NOMO-1 treated with dmso at 0.1 percent for 144 hours (cell line): ENCODE data around the gene ATP11A.
"Not testable (repeated sequence)": the region's sequence is repeated elsewhere in the genome, so short reads cannot be mapped to it uniquely, and the experiment has no call there.

ENCODE experiments used
- DNase-seq: peaks from one replicate; lab custom pipeline; 2025; ENCODE audit not compliant: unreplicated experiment; lab: John Stamatoyannopoulos, UW

ATP11A gene

GRCh38 chr13:112851107-112852038 lies 161.5 kb downstream of the ATP11A start:
- DNase-seq, result no peak

- no peak for DNase-seq
These were observed 162.6 kb downstream of the ATP11A start for GRCh38 chr13:112852392-112852791.

- no peak for DNase-seq
These were observed 163.0 kb downstream of the ATP11A start for GRCh38 chr13:112852808-112853207.

GRCh38 chr13:112854321-112854720 lies 164.5 kb downstream of the ATP11A start:
- no peak for DNase-seq

DNA sequence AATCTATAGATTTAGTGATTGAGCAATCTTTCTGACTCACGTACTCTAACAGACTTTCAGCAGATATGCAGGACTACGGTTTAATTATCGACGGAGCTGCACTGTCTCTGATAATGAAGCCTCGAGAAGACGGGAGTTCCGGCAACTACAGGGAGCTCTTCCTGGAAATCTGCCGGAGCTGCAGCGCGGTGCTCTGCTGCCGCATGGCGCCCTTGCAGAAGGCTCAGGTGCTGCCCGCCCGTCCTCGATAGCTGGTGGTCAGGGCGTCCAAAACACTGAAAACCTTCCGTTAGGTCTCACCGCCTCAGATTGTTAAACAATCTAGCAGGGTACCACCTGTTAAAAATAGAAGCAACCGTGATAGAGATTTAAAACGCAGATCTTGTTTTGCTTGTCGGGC lies 166.0 kb downstream of the ATP11A start:
- DNase-seq, result no peak

DNA sequence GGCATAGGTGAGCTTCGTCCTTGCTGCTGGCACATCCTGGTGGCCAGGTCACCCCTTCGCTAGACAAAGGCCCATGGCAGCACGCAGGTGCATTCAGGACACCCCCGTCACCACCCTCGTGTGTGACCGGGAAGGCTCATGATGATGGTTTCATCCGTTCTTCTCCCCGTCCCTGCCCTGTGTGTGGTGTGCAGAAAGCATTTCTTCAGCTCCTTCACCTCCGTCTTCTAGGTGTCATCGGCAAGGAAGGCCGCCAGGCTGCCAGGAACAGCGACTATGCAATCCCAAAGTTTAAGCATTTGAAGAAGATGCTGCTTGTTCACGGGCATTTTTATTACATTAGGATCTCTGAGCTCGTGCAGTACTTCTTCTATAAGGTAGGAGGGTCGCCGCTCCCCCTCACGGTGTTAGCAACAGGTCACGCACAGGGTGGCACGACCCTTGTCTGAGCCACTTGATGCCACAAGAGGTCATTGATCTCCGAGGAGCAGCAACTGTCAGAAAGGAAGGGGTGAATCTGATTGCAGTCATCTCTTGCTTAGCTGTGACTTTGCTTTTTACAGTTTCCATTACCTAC lies 168.2 kb downstream of the ATP11A start:
- no peak for DNase-seq

DNA sequence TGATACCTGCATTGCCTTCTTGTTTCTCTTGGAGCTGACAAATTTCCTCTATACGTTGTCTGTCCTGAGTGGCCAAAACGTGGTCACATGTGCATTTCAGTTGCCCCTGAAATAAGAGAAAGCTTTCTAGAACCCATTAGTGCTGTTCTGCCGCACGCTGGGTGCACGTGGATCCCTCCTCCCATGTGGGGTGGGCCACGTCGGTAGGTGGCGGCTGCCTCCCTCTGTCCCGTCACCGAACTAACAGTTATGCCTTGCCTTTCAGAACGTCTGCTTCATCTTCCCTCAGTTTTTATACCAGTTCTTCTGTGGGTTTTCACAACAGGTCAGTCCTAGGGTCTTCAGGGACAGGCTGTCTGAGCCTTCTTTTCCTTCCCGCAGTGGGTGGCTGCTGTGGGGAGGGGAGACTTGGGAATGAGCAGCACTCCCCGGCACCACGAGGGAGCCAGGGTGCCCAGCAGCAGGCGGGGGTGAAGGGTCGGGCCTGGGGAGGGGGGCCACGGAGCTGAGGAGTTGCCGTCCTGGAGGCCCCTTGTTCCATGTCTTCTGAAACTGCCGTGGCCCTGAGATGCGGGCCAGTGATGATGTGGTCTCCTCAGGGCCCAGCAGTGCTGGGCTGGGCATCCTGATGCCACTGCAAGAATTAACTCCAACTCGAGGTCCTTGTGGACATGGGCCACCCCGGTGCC lies 169.4 kb downstream of the ATP11A start:
- DNase-seq, result no peak

- DNase-seq, result no peak
These were observed 170.0 kb downstream of the ATP11A start for GRCh38 chr13:112859817-112860190.

GRCh38 chr13:112861876-112862615 lies 172.2 kb downstream of the ATP11A start:
- no peak for DNase-seq

GRCh38 chr13:112863356-112863755 lies 173.5 kb downstream of the ATP11A start:
- DNase-seq, result not testable (repeated sequence)

GRCh38 chr13:112865478-112865877 lies 175.6 kb downstream of the ATP11A start:
- not testable (repeated sequence) for DNase-seq

GRCh38 chr13:112867301-112867711 lies 177.5 kb downstream of the ATP11A start:
- DNase-seq, result no peak

DNA sequence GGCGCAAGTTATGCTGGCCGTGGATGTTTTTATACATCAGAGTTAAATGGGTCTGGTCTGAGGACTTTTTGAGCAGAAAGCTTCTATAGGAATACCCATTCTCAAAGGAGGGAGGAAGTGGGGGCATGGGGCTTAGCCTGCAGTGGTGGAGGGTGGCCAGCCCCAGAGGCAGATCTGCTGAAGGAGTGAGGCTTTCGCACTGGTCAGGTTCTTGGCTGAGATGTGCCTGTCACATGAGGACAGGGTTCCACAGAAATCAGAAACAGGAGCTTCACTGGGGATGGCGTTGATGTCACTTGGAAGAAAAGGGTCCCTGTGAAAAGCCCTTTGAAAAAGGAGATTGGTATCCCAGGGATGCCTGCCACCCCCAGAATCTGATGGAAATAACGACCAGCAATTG lies 178.5 kb downstream of the ATP11A start:
- no peak for DNase-seq

DNA sequence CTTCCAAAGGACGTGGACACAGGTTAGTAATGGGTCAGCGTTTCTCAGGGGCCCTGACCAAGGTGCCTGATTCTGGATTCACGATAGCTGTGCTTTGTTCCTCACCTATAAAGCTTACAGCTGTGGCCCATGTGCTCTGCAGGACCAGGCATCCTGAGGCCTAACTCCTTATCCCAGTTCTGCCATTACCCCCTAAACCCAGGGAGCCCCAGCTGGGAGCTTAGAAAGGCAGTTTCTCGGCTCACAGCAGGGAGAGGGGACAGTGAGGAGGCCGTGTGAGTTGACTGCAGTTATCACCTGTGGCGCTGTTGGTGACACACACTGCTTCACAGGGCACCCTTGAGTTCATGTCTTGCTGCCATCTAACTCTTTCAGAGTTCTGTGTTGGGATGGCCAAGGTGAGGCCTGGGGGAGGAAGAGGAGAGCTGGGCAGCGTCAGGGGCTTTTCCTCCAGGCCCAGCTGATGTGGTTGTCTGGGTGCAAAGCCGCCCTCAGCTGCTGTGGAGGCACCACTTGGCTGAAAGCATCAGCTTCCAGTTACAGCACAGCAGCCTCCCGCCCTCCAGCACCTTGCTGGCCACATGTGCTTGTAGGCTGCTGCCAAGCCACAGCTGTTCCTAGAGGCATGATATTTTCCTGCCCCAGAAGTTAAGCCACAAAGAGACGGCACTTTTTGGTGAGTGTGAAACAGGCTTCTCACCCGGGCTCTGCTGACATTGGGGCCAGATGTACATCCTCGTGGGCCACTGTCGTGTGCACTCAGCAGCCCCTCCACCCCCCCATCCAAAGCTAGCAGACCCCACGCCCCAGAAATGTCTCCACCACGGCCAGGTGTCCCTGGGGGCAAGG lies 179.6 kb downstream of the ATP11A start:
- DNase-seq, result no peak

- no peak for DNase-seq
These were observed 180.2 kb downstream of the ATP11A start for GRCh38 chr13:112870051-112870331.

- no peak for DNase-seq
These were observed 181.0 kb downstream of the ATP11A start for GRCh38 chr13:112870737-112871287.

GRCh38 chr13:112871742-112872141 lies 181.9 kb downstream of the ATP11A start:
- no peak for DNase-seq

DNA sequence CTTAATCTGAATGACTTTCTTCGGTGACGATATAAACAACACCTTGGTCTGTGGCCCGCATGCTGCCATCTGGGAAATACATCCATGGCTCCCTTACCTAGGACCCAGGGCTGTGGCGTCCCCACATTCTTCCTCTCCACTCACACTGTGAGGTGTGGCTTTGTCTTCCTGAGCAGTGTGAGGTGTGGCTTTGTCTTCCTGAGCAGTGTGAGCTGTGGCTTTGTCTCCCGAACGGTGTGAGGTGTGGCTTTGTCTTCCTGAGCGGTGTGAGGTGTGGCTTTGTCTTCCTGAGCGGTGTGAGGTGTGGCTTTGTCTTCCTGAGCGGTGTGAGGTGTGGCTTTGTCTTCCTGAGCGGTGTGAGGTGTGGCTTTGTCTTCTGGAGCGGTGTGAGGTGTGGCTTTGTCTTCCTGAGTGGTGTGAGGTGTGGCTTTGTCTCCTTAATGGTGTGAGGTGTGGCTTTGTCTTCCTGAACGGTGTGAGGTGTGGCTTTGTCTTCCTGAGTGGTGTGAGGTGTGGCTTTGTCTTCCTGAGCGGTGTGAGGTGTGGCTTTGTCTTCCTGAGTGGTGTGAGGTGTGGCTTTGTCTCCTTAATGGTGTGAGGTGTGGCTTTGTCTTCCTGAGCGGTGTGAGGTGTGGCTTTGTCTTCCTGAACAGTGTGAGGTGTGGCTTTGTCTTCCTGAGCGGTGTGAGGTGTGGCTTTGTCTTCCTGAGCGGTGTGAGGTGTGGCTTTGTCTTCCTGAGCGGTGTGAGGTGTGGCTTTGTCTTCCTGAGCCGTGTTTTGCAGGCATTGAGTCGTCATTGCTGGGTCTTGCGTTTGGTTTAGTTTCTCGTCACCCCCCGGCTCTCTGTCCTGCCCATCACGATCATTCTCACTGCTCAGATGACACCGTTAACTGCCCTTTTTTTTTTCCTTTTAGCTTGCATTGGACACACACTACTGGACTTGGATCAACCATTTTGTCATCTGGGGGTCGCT lies 183.1 kb downstream of the ATP11A start:
- DNase-seq, result not testable (repeated sequence)
